H7 (cell line): Measurements from ENCODE around the gene CPZ. TPM values are rescaled to one million over a fixed set of nuclear protein-coding genes. Genes with fewer than 3 reads are reported as not detected.

Experiments used
- DNase-seq: peaks from one replicate; pipeline ENCODE4 v3.0.0; 2012
- H3K27me3 ChIP-seq: 2 replicates; pipeline ENCODE4 v1.6.0; 2011; ENCODE audit warnings: mild to moderate bottlenecking, low read length; ENCODE audit not compliant: control insufficient read depth, insufficient read depth
- H3K36me3 ChIP-seq: replicated peaks from 2 replicates; pipeline ENCODE4 v1.5.1; 2011; ENCODE audit warnings: low read length; ENCODE audit not compliant: control insufficient read depth, insufficient read depth
- H3K4me3 ChIP-seq: 2 replicates; pipeline ENCODE4 v1.5.1; 2011; ENCODE audit warnings: low read depth, mild to moderate bottlenecking, control low read depth, low read length, moderate library complexity; ENCODE audit not compliant: insufficient read depth
- total RNA-seq: library from RNA; depleted of rRNA; stranded (reverse); fragments of >200 nt; shearing (Covaris generic); gene quantifications from 2 replicates; pipeline ENCODE4 v1.2.3, GENCODE V29; 2014

The CPZ gene
- total RNA-seq, 1 experiment from 2014 or later = 25.3 TPM

DNA sequence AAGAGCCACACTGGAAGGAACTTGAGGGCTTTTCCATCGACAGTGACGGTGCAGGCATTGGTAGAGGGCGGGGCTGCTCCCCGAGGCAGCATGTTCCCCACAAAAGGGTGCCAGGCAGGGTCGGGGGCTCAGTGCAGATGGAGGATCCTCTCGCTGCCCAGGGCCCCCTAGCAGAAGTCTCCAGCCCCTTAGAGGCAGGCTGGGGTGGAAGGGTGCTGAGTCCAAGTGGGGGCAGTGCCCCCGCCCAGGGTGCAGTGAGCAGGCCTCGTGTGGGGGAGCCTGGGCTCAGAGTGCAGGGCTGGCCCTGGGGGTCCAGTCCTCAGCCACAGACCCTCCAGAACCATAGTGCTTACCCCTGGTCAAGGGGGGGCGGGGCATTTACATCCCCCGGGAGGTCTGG lies 9.0 kb downstream of the CPZ start:
- Histone ChIP-seq H3K27me3 (no peaks in the 10 kb centered on the region), H3K36me3 (peaks cover 5% of the 10 kb centered on the region), H3K4me3 (no peak overlapping the region)
- no peak for DNase-seq

DNA sequence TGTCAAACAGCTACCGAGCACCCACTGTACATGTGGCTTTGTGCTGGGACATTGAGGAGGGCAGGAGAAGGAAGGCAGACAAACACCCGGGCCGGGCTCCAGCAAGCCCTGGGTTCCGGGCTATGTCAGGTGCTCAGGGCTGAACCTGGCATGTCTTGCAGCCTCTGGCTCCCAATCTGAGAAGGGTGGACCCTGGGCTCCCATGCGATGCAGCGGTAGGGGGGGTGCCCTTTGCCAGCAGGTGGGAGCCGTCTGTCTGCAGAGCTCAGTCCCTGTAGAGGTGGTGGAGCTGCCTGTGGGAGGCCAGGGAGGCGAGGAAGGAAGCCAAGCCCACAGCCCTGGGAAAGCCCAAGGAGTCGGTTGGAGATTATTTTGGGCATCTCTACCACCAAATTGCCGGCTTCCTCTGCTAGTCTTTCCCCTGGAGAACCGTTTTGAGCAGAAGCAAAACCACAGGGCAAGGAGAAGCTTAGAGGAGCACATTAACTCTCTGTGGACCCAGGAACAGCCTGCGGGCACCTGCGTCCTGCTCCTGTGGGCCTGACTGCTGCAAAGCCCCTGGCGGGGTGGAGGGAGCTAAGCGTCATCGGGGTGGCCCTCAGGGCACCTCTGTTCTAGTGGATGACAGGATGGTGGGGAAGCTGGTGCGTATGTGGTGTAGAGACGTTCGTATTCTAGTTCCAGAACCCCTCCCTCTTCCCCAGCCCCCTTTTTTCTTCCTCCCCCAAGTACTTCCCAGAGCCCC lies 10.3 kb downstream of the CPZ start:
- Histone ChIP-seq H3K27me3 (no peaks in the 10 kb centered on the region), H3K36me3 (peaks cover 5% of the 10 kb centered on the region), H3K4me3 (no peak overlapping the region)
- DNase-seq = no peak

DNA sequence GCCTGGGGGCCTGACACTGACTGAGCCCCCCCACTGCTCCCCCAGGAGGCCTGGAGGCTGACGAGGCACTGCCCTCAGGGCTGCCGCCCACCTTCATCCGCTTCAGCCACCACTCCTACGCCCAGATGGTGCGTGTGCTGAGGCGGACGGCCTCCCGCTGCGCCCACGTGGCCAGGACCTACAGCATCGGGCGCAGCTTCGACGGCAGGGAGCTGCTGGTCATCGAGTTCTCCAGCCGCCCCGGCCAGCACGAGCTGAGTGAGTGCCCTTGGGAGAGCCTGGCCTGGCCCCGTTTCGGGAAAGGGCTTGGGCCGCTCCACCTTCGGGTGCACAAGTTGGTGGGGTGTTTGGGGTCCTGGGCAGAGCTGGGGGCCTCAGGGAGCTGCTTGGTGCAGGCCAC lies 11.4 kb downstream of the CPZ start:
- DNase-seq = no peak
- H3K4me3 ChIP-seq = no peak overlapping the region
- peaks cover 5% of the 10 kb centered on the region for H3K36me3 ChIP-seq
- no peaks in the 10 kb centered on the region for H3K27me3 ChIP-seq

DNA sequence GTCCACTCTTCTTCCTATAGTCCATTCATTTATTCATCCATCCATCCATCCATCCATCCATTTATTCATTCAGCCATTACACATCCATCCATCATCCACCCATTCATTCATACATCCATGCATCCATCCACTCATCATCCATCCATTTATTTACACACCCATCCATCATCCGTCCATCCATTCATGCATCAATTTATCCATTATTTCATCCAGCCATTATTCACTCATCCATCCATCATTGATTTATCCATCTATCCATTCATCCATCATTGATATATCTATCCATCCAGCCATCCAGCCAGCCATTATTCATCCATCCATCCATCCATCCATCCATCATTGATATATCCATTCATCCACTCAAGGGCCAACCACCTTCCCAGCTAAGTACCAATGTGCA lies 12.7 kb downstream of the CPZ start:
- DNase-seq = no peak
- H3K4me3 ChIP-seq = no peak overlapping the region
- no peaks in the 10 kb centered on the region for H3K27me3 ChIP-seq
- H3K36me3 ChIP-seq = peaks cover 4% of the 10 kb centered on the region

DNA sequence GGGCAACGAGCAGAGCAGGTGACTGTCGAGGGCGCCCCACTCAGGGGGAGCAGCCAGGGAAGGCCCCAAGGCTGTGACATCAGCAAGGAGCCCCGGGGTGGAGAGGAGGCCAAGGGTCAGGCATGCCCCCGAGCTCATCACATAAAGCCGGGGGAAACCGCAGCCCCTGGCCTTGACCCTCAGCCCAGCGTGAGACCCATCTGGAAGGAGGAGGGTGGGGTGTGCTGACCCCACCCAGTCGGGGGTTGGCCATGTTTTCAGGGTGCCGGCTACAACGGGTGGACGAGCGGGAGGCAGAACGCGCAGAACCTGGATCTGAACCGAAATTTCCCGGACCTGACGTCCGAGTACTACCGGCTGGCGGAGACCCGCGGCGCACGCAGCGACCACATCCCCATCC lies 13.9 kb downstream of the CPZ start:
- H3K27me3 ChIP-seq = no peaks in the 10 kb centered on the region
- no peak for DNase-seq
- H3K36me3 ChIP-seq = peaks cover 4% of the 10 kb centered on the region
- no peak overlapping the region for H3K4me3 ChIP-seq

DNA sequence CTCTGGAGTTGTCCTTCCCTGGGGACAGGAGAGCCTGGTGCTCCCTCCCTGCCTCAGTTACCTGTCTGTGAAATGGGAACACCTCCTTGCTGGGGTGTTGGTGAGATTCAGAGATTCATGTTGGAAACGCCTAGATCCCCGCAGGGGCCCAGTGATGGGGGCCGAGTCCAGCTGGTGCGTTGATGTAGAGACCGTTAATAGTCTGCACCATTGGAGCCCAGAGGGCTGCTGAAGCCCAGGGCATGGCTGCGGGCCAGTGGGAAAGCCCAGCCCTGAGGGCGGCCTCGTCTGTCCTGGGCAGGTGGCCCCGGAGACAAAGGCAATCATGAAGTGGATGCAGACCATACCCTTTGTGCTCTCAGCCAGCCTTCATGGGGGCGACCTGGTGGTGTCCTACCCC lies 14.4 kb downstream of the CPZ start:
- H3K27me3 ChIP-seq = no peaks in the 10 kb centered on the region
- no peak for DNase-seq

DNA sequence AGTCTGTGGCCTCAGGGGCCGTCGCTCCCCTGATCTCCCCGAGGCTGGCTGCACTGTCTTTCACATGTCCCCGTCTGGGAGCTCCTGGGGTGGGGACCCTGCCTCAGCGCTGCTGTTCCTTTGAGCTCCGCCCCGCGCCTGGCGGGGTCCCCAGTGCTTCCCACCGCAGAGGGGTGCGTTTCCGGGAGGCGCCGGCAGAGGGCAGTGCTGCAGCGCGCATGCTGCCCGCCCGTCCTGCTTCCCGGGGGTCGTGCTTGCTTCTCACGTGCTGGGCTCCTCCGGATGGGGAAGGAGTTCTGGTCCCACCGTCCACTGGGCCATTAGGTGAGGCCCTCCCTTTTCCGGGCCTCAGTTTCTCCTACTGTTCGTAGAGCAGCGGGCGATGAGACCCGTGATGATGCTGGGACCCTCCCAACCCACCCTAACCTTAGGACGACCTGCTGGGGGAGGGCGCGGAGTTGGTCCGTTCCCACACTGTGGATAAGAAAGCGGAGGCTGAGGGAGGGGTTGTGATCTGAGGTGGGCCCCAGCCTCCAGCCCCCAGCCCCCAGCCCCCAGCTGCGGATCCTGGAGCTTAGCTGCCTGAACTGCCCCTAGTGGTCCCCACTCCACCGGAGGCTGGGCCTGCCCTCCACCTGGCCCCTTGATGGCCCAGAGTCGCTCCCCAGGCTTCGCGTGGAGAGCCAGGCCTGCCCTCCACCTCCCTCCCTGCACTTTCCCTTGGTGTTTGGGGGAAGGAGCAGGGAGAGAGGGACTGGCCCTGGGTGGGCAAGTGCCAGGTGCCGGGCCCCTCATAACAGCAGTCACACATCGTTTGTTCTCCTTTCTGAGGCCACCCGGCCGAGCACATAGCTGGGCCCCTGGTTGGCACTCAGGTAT lies 15.3 kb downstream of the CPZ start:
- Histone ChIP-seq H3K36me3 (peaks cover 2% of the 10 kb centered on the region), H3K27me3 (no peaks in the 10 kb centered on the region), H3K4me3 (no peak overlapping the region)
- DNase-seq = peak; percentile 99

More for the DNA sequence above, 14.4 kb downstream of the CPZ start:
- no peak overlapping the region for H3K4me3 ChIP-seq
- H3K36me3 ChIP-seq = peaks cover 2% of the 10 kb centered on the region

DNA sequence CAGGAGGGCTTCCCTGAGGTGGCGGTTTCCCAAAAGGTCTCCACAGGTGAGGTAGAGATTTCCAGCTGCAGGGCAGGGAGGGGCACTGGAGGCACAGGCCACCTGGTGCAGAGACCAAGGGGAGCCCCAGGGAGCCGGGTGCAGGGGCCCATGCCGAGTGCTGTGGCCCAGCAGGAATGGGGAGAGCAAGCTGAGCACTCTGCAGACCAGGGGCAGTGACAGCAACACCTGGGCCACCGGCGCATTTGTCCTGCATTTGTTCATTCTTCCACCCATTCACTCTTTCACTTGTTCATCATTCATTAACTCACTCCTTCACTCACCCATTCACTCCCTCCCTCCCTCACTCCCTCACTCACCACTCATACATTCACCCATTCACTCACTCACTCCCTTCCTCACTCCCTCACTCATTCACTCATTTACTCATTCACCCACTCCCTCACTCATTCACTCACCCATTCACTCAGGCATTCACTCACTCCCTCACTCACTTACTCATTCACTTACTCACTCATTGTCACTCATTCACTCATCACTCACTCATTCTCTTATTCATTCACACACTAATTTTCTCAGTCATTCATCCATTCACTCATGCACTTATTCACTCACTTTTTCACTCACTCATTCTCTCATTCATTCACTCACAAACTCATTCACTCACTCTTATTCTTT lies 16.3 kb downstream of the CPZ start:
- Histone ChIP-seq H3K27me3 (no peaks in the 10 kb centered on the region), H3K36me3 (no peaks in the 10 kb centered on the region; the same call in none of the 2 replicates), H3K4me3 (no peak overlapping the region)
- no peak for DNase-seq

DNA sequence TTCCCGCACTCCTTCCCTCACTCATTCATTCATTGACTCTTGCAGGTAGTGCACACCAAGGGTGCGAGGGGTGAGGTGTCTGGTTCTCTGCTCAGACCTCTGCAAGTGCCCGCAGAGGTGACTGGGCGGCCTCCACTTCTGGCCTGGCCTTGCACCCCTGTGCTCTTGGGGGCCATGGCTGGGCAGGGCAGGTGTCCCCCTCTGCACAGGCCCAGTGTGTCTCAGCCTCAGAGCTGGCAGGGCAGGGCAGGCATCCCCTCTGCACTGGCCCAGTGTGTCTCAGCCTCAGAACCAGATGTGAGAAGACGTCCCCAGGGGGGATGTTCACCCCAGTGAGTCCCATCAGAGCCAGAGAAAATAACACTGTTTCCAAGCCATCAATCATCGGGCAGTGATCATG lies 16.8 kb downstream of the CPZ start:
- Histone ChIP-seq H3K36me3 (no peaks in the 10 kb centered on the region; the same call in none of the 2 replicates), H3K27me3 (no peaks in the 10 kb centered on the region), H3K4me3 (no peak overlapping the region)
- no peak for DNase-seq

DNA sequence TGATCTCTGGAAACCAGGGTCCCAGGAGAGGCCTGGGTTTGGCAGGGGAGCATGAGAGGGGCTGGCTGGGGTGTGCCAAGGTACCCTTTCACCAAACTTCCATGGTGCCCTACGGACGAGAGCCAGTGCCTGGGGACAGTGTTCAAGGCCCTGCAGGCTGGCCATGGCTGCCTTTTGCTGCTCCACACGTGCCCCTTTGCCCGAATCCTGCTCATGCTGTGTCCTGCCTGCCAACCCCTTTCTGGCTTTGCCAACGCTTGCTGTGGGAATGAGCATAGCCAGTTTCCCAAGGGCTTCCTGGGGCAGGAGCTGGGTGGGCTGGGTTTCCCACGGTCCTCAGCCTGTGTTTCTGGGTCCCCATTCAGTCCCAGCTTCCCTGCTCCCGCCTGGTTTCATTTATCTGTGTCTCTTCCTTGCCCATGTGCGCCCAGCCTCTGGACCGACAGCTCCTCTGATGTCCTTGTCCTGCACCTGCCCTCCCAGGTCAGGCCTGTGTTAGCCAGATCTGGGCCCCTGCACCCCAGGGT lies 17.3 kb downstream of the CPZ start:
- DNase-seq = no peak
- Histone ChIP-seq H3K27me3 (no peaks in the 10 kb centered on the region), H3K4me3 (no peak overlapping the region), H3K36me3 (no peaks in the 10 kb centered on the region; the same call in none of the 2 replicates)

DNA sequence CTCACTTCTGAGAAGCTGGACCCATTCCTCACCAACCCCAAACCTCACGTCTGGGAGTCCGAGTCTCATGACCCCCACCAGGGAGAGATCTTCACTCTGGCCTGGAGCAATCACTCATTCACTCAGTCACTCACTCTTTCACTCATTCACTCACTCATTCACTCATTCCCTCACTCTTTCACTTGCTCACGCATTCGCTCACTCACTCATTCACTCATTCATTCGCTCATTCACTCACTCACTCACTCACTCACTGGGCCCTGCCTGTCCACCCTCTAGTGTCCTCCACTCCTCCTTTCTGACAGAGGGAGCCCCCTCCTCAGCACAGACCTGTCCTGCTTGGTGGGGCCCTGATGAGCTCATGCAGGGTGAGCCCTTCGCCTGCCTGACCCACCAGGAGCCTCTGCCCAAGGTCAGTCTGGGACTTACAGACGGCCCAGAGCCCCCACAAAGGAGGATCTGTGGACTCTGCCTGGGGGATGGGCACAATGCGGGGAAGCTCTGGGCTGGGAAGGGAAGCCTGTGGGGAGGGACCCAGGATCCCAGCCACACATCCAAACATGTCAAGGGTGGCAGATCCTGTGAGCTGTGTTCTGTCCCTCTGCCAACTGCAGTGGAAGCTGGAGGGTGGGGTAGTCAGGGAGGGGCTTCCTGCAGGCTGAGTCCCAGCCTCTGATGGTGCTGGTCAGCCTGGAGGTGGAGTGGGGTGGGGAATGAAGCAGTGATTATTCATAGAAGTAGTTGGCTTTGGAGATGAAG lies 18.5 kb downstream of the CPZ start:
- H3K27me3 ChIP-seq = no peaks in the 10 kb centered on the region
- H3K36me3 ChIP-seq = no peaks in the 10 kb centered on the region; the same call in none of the 2 replicates
- DNase-seq = no peak
- H3K4me3 ChIP-seq = no peak overlapping the region

DNA sequence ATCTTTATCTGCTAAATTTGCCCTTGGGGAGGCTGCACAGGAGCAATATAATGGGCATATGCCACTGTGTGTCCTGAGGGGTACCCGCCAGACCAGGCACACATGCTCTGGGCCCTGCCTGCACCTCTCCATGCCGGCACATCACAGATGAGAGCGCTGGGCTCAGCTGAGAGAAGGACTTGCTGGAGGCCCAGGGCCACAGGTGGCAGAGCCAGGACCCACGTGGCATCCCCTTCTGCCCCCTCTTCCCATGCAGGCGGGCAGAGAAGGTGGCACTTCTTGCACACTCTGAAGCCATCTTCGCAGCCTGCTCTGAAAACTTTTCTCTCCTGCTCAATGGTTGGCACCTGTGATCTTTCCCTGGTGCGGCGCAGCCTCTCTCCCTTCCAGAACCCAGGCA lies 20.1 kb downstream of the CPZ start:
- DNase-seq = no peak

DNA sequence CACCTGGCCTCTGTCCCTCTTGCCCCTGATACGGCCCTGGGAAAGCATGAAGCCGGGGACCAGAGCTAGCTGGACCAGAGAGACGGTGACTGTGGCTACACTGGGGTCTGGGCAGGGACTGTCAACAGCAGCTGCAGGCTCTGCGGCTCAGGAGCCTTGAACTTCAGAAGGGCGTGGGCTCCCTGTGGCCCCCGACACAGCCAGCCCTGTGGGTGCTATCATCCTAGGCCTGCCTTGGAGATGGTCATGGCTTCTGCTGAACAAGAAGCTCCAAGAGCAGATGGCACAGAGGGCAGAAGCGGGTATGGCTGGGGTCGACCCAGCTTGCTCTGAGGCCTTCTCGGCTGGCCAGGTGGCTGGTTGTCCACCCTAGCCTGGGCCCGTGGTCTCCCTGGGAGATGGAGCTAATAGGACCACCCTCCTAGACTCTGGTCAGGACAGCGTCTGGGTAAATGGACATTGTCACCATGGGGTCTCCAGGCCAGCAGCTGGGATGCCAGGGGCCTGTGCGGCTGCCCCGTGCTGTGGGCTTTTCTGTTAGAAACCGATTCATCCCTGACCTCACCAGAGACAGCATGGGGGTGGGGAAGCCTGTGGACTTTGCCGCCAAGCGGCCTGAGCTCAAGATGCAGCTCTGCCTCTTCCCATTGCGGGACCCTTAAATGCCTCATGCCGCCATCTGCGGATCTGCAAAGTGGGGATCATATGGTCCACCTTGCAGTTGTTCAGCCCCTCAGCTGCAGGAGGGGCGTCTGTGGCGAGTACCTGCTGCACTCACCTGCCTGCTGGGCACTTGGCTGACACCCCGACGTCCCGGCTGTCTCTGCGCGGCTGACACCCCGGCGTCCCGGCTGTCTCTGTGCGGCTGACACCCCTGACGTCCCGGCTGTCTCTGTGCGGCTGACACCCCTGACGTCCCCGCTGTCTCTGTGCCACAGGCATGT lies 21.1 kb downstream of the CPZ start:
- Histone ChIP-seq H3K27me3 (no peaks in the 10 kb centered on the region), H3K4me3 (no peak overlapping the region)
- no peak for DNase-seq

More for the DNA sequence above, 20.1 kb downstream of the CPZ start:
- peaks cover 1% of the 10 kb centered on the region for H3K36me3 ChIP-seq
- H3K4me3 ChIP-seq = no peak overlapping the region
- H3K27me3 ChIP-seq = no peaks in the 10 kb centered on the region

More for the DNA sequence above, 21.1 kb downstream of the CPZ start:
- H3K36me3 ChIP-seq = peaks cover 1% of the 10 kb centered on the region
